Brain pericyte (primary cell): ENCODE results near the gene ITPRIPL2.

ENCODE experiments used
- DNase-seq: peaks from one replicate; pipeline ENCODE4 v3.0.0-alpha.2; 2012; ENCODE audit warnings: low read depth, low spot score

Gene ITPRIPL2

GRCh38 chr16:19142939-19143598, 29.3 kb downstream of the ITPRIPL2 start:
- no peak for DNase-seq

- no peak for DNase-seq
These were observed 29.8 kb downstream of the ITPRIPL2 start for GRCh38 chr16:19143599-19143956.

GRCh38 chr16:19145010-19145409, 31.2 kb downstream of the ITPRIPL2 start:
- DNase-seq = no peak

GRCh38 chr16:19147126-19147525, 33.4 kb downstream of the ITPRIPL2 start:
- DNase-seq = no peak

- DNase-seq = no peak
These were observed 33.9 kb downstream of the ITPRIPL2 start for GRCh38 chr16:19147627-19148026.

- DNase-seq = no peak
These were observed 34.4 kb downstream of the ITPRIPL2 start for GRCh38 chr16:19148189-19148588.

- DNase-seq = no peak
These were observed 37.5 kb downstream of the ITPRIPL2 start for GRCh38 chr16:19151310-19151709.

GRCh38 chr16:19152042-19152441, 38.3 kb downstream of the ITPRIPL2 start:
- DNase-seq = no peak

- no peak for DNase-seq
These were observed 40.1 kb downstream of the ITPRIPL2 start for GRCh38 chr16:19153876-19154275.

GRCh38 chr16:19162085-19162484, 48.3 kb downstream of the ITPRIPL2 start:
- no peak for DNase-seq

GRCh38 chr16:19163215-19163614, 49.5 kb downstream of the ITPRIPL2 start:
- no peak for DNase-seq

- DNase-seq = no peak
These were observed 50.5 kb downstream of the ITPRIPL2 start for GRCh38 chr16:19164285-19164684.

- no peak for DNase-seq
These were observed 51.3 kb downstream of the ITPRIPL2 start for GRCh38 chr16:19165101-19165500.

GRCh38 chr16:19166500-19166899, 52.7 kb downstream of the ITPRIPL2 start:
- no peak for DNase-seq

- no peak for DNase-seq
These were observed 54.1 kb downstream of the ITPRIPL2 start, which contains the start of gene SYT17 for GRCh38 chr16:19167710-19168370. Gene SYT17 (plus strand): TSS chr16:19168240. CDS start chr16:19168647, 407 bp downstream.

GRCh38 chr16:19168371-19169081, 54.8 kb downstream of the ITPRIPL2 start:
- DNase-seq = no peak

- DNase-seq = no peak
These were observed 55.4 kb downstream of the ITPRIPL2 start for GRCh38 chr16:19169082-19169639.

- DNase-seq = no peak
These were observed 56.4 kb downstream of the ITPRIPL2 start for GRCh38 chr16:19170043-19170655.
